ENCODE data around the gene RPL10.
A peak's percentile ranks its signal among the peaks of the same experiment; 100 is the strongest.

DNA sequence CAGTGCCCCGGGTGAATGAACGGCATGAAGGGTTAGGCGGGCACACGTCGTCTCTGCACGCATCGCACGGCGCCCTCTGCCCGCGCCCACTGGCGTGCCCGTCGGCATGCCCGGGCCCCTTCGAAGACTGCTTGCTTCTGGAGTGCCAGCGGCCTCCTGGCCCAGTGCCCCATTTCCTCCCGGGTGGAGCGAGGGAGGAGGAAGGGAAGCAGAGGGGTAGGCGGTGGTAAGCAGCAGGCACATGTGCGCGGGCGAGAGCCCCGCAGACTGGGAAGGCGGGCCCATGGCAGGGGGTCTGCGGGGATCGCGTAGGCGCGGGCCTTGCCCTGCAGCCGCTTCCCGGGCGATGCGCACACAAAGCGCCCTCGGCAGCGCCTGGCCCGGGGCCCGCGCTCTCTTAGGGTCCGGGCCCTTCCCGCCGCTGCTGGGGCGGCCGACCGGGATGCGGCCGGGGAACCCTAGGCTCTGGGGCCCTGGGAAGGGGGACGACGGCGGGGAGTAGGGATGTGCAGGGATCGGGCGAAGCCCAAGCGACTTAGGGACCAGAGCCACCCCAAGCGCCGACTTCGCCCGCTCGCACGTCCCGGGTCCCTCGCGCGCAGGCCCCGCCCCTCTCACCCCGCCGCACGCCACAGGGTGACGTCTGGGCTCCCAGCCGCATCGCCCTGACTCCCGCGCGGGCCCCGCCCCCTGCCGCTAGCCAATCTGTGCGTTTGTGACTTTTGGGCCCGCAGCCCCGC lies 19.9 kb upstream of the RPL10 start:
- TF ChIP-seq EP300 (IDR thresholded peaks at IDR 0.05; ENCODE audit: borderline replicate concordance): no peak
- no peak for TF ChIP-seq REST (IDR thresholded peaks at IDR 0.05; ENCODE audit: low read depth)
- no peak for TF ChIP-seq TEAD4 (IDR thresholded peaks at IDR 0.05)
- peak; percentile 46 for TF ChIP-seq TAF1 (IDR thresholded peaks at IDR 0.05; ENCODE audit: low read depth)
